ENCODE data around the gene STRBP. TPM values are rescaled to one million over a fixed set of nuclear protein-coding genes. Genes with fewer than 3 reads are reported as not detected.
A peak's percentile ranks its signal among the peaks of the same experiment; 100 is the strongest.

Gene STRBP
- total and polyA plus RNA-seq, 2 of the 8 experiments (the other 6 are each of a cell fraction or from before 2014, with no cell fraction given), result 29.7 to 105 TPM

DNA sequence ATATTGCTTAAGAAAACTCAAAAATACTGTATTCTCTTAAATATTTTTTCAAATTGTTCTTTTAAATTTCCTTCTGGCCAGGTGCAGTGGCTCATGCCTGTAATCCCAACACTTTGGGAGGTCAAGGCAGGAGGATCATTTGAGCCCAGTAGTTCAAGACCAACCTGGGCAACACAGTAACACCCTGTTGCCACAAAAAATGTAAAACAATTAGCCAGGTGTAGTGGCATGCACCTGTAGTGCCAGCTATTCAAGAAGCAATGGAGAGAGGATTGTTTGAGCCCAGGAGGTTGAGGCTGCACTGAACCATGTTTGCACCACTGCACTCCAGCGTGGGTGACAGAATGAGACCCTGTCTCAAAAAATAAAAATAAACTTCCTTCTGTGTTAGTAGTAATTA lies 94.3 kb downstream of the STRBP start:
- FAIRE-seq, result no peak
- no peak overlapping the region; the same call in 1 of the 2 replicates for H2BK12ac ChIP-seq (ENCODE audit: low read depth, low read length)

More for the DNA sequence above, 94.3 kb downstream of the STRBP start:
- Histone ChIP-seq H2BK120ac (replicated peaks; ENCODE audit: low read depth, low read length) (no peak overlapping the region), H2BK20ac (ENCODE audit: low read length) (no peak overlapping the region), H4K5ac (ENCODE audit: insufficient read length, low read depth, low read length) (no peak overlapping the region), H3K18ac (ENCODE audit: extremely low read depth, low read length) (no peak overlapping the region), H4K20me1 (replicated peaks in 1 of 2; ENCODE audit: control insufficient read depth in 1 of 2, insufficient read depth in 2 of 2, low read length in 2 of 2) (no peaks in the 10 kb centered on the region), H3K23ac (ENCODE audit: insufficient read length) (no peak overlapping the region), H3K4me2 (ENCODE audit: insufficient read depth in 1 of 2, low read depth in 2 of 2, low read length in 2 of 2) (peak overlapping the region; percentile 14 to 63; a peak in 3 of 4 replicates), H3K36me3 (ENCODE audit: control insufficient read depth in 2 of 4, insufficient read depth in 4 of 4, low read length in 3 of 4) (peaks cover 0 to 12% (median 0%) of the 10 kb centered on the region in 4 experiments; a peak in 1 of 8 replicates), H3K27me3 (replicated peaks in 1 of 4; ENCODE audit: control insufficient read depth in 3 of 4, extremely low read depth in 1 of 4, insufficient read depth in 3 of 4, low read length in 3 of 4) (no peaks in the 10 kb centered on the region), H3K4me1 (replicated peaks in 1 of 4; ENCODE audit: control insufficient read depth in 3 of 4, insufficient read depth in 4 of 4, low read length in 3 of 4) (peaks cover 4 to 30% (median 16%) of the 10 kb centered on the region in 4 experiments; a peak in 6 of 7 replicates), H3K27ac (ENCODE audit: low read depth, low read length) (peak overlapping the region; percentile 81), H3K4me3 (ENCODE audit: extremely low read depth in 1 of 4, insufficient read depth in 2 of 4, low read depth in 3 of 4, low read length in 4 of 4) (peak overlapping the region in 1 of 4 experiments; percentile 45; a peak in 2 of 8 replicates), H2BK5ac (ENCODE audit: low read depth, low read length) (peak overlapping the region; percentile 36; the same call in 1 of the 2 replicates), H2AK5ac (ENCODE audit: low read depth, low read length) (no peak overlapping the region), H3K56ac (replicated peaks; ENCODE audit: insufficient read length, low read depth, low read length) (no peak overlapping the region), H3K9ac (replicated peaks in 1 of 4; ENCODE audit: extremely low read depth in 1 of 4, low read depth in 3 of 4, low read length in 3 of 4) (no peak overlapping the region), H3K79me1 (ENCODE audit: low read depth, low read length) (no peaks in the 10 kb centered on the region), H4K91ac (replicated peaks; ENCODE audit: insufficient read length, low read length) (no peak overlapping the region), H2AFZ (ENCODE audit: low read length) (no peak overlapping the region), H3K9me3 (ENCODE audit: insufficient read depth in 2 of 2, low read depth in 1 of 2, low read length in 1 of 2) (no peaks in the 10 kb centered on the region), H2BK15ac (ENCODE audit: low read length) (no peak overlapping the region), H3K79me2 (ENCODE audit: control insufficient read depth in 1 of 2, insufficient read depth in 2 of 2, low read length in 2 of 2) (peaks cover 0 to 12% of the 10 kb centered on the region in 2 experiments; a peak in 2 of 4 replicates), H3K23me2 (ENCODE audit: low read depth, low read length) (no peaks in the 10 kb centered on the region), H3K4ac (replicated peaks; ENCODE audit: insufficient read length, low read depth, low read length) (no peak overlapping the region), H3K14ac (ENCODE audit: insufficient read length) (no peak overlapping the region), H4K8ac (ENCODE audit: extremely low read depth, insufficient read depth, low read length) (no peak overlapping the region)
- 58% methylated on average over 1 of the region's 1 CpG; no CpG with 5 or more reads in 1 of the 2 experiments for WGBS, 2 experiments (ENCODE audit: extremely low coverage in 1 of 2, insufficient coverage in 1 of 2, insufficient read length in 1 of 2, insufficient replicate concordance in 2 of 2, low coverage in 1 of 2, low lambda C conversion rate in 2 of 2, missing lambda C conversion rate in 1 of 2)
- ChIA-PET POLR2A (ENCODE audit: partially characterized antibody) (interaction anchor here (1.4 to 2.0 kb wide), 5 partner anchors 10 to 100 kb away, joined by 4 to 15 read pairs (median 4); no protein-coding TSS in a partner anchor), CTCF (ENCODE audit: partially characterized antibody) (interaction anchor here (0.8 to 1.2 kb wide), 2 partner anchors 16 to 83 kb away, joined by 3 to 4 read pairs; no protein-coding TSS in a partner anchor)
- no peak for DNase-seq (ENCODE audit: low read depth in 1 of 2, low spot score in 2 of 2)
- TF ChIP-seq JUND (IDR thresholded peaks at IDR 0.05; ENCODE audit: low read length) (no peak), TAF1 (IDR thresholded peaks at IDR 0.05; ENCODE audit: low read depth, low read length) (0 out of 2 replicates have a peak, but pooled peaks have one; percentile 6)

All from H1 (cell line).